GM23248 (cell line): ENCODE measurements around the gene HNF1A. TPM values are rescaled to one million over a fixed set of nuclear protein-coding genes. Genes with fewer than 3 reads are reported as not detected.

Experiments used
- DNase-seq: peaks from one replicate; pipeline ENCODE4 v3.0.0-alpha.2; 2015
- H2AFZ ChIP-seq: fragments of 200-600 bp; sonication (generic); 2 replicates; pipeline ENCODE4 v1.6.1; 2016; ENCODE audit warnings: antibody characterized with exemption
- H3F3A ChIP-seq: fragments of 200-600 bp; sonication (generic); 2 replicates; pipeline ENCODE4 v1.6.1; 2016; ENCODE audit warnings: mild to moderate bottlenecking, antibody characterized with exemption, mixed run types; ENCODE audit not compliant: insufficient read depth
- H3K27ac ChIP-seq: fragments of 200-600 bp; sonication (generic); 2 replicates; pipeline ENCODE4 v1.5.1; 2016; ENCODE audit warnings: mild to moderate bottlenecking
- H3K27me3 ChIP-seq: fragments of 200-600 bp; sonication (generic); replicated peaks from 2 replicates; pipeline ENCODE4 v1.6.1; 2016; ENCODE audit warnings: mild to moderate bottlenecking; ENCODE audit not compliant: insufficient read depth
- H3K36me3 ChIP-seq: fragments of 200-600 bp; sonication (generic); 2 replicates; pipeline ENCODE4 v1.6.1; 2016; ENCODE audit warnings: low read depth, mild to moderate bottlenecking
- H3K4me1 ChIP-seq: fragments of 200-600 bp; sonication (generic); 2 replicates; pipeline ENCODE4 v1.6.1; 2016; ENCODE audit warnings: mild to moderate bottlenecking; ENCODE audit not compliant: insufficient read depth
- H3K4me2 ChIP-seq: fragments of 200-600 bp; sonication (generic); one replicate; pipeline ENCODE4 v1.6.1; 2016; ENCODE audit warnings: mild to moderate bottlenecking; ENCODE audit not compliant: unreplicated experiment
- H3K4me3 ChIP-seq: fragments of 200-600 bp; sonication (generic); 2 replicates; pipeline ENCODE4 v1.5.1; 2016; ENCODE audit warnings: mild to moderate bottlenecking
- H3K79me2 ChIP-seq: fragments of 200-600 bp; sonication (generic); 2 replicates; pipeline ENCODE4 v1.6.1; 2016; ENCODE audit warnings: mild to moderate bottlenecking; ENCODE audit not compliant: insufficient read depth
- H3K9ac ChIP-seq: fragments of 200-600 bp; sonication (generic); 2 replicates; pipeline ENCODE4 v1.6.1; 2016; ENCODE audit warnings: mild to moderate bottlenecking
- H3K9me2 ChIP-seq: fragments of 200-600 bp; sonication (generic); 2 replicates; pipeline ENCODE4 v1.6.1; 2016; ENCODE audit warnings: mixed run types, mild to moderate bottlenecking, moderate library complexity; ENCODE audit not compliant: insufficient read depth
- H3K9me3 ChIP-seq: fragments of 200-600 bp; sonication (generic); one replicate; pipeline ENCODE4 v1.6.1; 2017; ENCODE audit warnings: low read depth
- H4K20me1 ChIP-seq: fragments of 200-600 bp; sonication (generic); 2 replicates; pipeline ENCODE4 v1.6.0; 2016; ENCODE audit not compliant: insufficient read depth
- EZH2 ChIP-seq: fragments of 200-600 bp; sonication (generic); IDR thresholded peaks from 2 replicates; pipeline ENCODE4 v1.6.1; 2018; ENCODE audit warnings: antibody characterized with exemption, mild to moderate bottlenecking; ENCODE audit not compliant: insufficient read depth, poor library complexity, severe bottlenecking
- EZH2phosphoT487 ChIP-seq: fragments of 200-600 bp; sonication (generic); IDR thresholded peaks from 2 replicates; pipeline ENCODE4 v1.6.1; 2018; ENCODE audit warnings: antibody characterized with exemption, moderate library complexity, mild to moderate bottlenecking, low read depth; ENCODE audit not compliant: insufficient read depth
- WGBS, 2 experiments: methylation state at CpG; one replicate each; pipeline ENCODE4 v1.1.6; 2015 to 2017; ENCODE audit warnings: low lambda C conversion rate in 2 of 2, low coverage in 1 of 2; ENCODE audit errors: missing lambda C conversion rate in 2 of 2; 5-methylcytosine and 5-hydroxymethylcytosine counted together
- in situ Hi-C: fragments of 300-500 bp; cut with MboI; formaldehyde crosslinking; loops from 2 replicates; pipeline ENCODE4 v1.15.0; 2020
- polyA plus RNA-seq: library from polyadenylated mRNA; unstranded; fragments of >200 nt; fragmentation: Nextera tagmentation; extraction: Ambion mirVana; gene quantifications from 2 replicates; pipeline ENCODE4 v1.2.1, GENCODE V29; 2016
- total RNA-seq: library from RNA; depleted of rRNA; stranded (reverse); fragments of >200 nt; shearing (Covaris generic); gene quantifications from 2 replicates; pipeline ENCODE4 v1.2.3, GENCODE V29; 2014

HNF1A gene
- total and polyA plus RNA-seq, 2 experiments from 2014 or later, result not detected

DNA sequence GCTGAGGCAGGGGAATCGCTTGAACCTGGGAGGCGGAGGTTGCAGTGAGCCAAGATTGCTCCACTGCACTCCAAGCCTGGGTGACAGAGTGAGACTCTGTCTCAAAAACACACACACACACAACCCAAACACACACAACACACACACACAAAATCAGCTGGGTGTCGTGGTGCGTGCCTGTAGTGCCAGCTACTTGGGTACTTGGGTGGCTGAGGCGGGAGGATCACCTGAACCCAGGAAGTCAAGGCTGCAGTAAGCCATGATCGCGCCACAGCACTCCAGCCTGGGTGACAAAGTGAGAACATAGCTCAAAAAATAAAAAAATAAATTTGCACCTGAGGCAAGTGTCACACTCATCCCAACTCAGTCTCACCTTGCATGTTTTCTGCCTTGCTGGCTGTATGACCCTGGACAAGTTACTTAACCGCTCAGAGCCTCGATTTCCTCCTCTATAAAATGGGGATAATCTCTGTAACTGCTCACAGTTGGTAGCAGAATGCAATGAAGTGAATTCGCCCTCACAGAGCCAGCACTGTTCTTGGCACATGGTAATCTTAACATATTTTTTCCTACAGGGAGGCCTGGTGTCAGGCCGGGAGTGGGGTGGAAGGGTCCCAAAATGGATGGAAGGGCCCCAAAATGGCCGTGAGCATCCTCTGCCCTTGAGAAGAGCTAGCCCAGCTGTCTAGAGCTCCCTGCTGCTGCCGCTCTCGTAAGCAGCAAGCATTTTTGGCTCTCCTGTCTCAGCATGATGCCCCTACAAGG lies 630 bp upstream of the HNF1A start:
- no peaks in the 10 kb centered on the region for H3K36me3 ChIP-seq
- H3K4me3 ChIP-seq, result no peak overlapping the region
- H3K4me1 ChIP-seq, result no peaks in the 10 kb centered on the region
- TF ChIP-seq EZH2phosphoT487 (no peak), EZH2 (no peak)
- WGBS, 2 experiments, result 75 to 78% methylated on average over 12 to 14 of the region's 14 CpGs
- H4K20me1 ChIP-seq, result no peaks in the 10 kb centered on the region
- in situ Hi-C loops, result loop anchor here (10.0 kb wide), 1 partner anchor 393 kb away; the partner anchor contains the start of gene POP5
- H3K9me2 ChIP-seq, result no peaks in the 10 kb centered on the region
- no peak overlapping the region for H2AFZ ChIP-seq
- no peak for DNase-seq
- H3K9me3 ChIP-seq, result no peaks in the 10 kb centered on the region
- no peaks in the 10 kb centered on the region for H3F3A ChIP-seq
- H3K9ac ChIP-seq, result no peak overlapping the region
- H3K79me2 ChIP-seq, result no peaks in the 10 kb centered on the region
- H3K4me2 ChIP-seq, result no peak overlapping the region
- no peak overlapping the region for H3K27ac ChIP-seq
- H3K27me3 ChIP-seq, result no peaks in the 10 kb centered on the region

- Histone ChIP-seq H3K36me3 (no peaks in the 10 kb centered on the region), H3K9me3 (no peaks in the 10 kb centered on the region), H4K20me1 (no peaks in the 10 kb centered on the region), H3K27ac (no peak overlapping the region), H3K27me3 (no peaks in the 10 kb centered on the region), H3K79me2 (no peaks in the 10 kb centered on the region), H3K4me2 (no peak overlapping the region), H2AFZ (no peak overlapping the region), H3K4me3 (no peak overlapping the region), H3K9ac (no peak overlapping the region), H3K4me1 (no peaks in the 10 kb centered on the region), H3F3A (no peaks in the 10 kb centered on the region), H3K9me2 (no peaks in the 10 kb centered on the region)
- in situ Hi-C loops, result loop anchor here (10.0 kb wide), 1 partner anchor 395 kb away; the partner anchor contains the start of gene POP5
- no peak for DNase-seq
- no peak for TF ChIP-seq EZH2
- no peak for TF ChIP-seq EZH2phosphoT487
- 62 to 68% methylated on average over 10 of the region's 10 CpGs for WGBS, 2 experiments
These were observed 998 bp downstream of the HNF1A start for GRCh38 chr12:120979220-120979861.

DNA sequence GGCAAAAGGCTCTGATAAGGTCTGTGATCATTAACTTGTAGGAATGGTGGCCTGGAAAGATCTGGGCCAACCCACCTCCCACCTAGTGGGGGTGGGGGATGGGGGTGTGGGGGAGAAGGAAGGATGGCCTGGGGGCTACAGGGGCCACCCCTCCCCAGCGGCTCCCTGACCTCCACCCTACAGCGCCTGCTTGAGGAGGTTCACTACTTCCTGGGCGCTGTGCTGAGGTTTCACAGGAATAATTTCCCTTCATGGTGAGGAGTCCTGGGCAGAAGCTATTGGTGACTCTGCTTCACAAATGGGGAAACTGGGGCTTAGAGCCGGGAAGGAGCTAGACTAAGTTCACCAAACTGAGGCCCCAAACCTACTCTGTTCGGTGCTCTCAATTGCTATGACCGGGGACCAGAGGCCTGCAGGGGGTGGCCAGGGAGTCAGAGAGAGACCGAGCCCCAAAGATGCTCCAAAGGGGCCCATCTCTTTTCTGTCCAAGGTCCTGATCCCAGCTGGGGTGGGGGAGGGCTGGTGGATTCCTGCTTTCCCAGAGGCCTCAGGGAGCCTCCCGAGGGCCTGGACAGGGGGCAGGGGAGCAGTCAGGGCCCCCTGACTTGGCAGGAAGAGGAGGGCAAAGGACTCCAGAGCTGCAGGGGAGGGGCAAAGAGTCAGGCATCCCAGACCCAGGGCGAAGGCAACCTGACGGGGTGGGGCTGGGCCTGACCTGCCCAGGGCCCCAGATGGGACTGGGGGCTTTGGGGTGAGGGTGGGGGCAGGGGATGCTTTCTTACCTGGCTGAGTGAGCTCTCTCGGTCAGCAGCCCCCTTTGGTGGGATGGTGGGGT lies 1.7 kb downstream of the HNF1A start:
- Histone ChIP-seq H3K27ac (no peak overlapping the region), H3K9ac (no peak overlapping the region), H3K27me3 (no peaks in the 10 kb centered on the region), H3K9me2 (no peaks in the 10 kb centered on the region), H3F3A (no peaks in the 10 kb centered on the region), H3K4me1 (no peaks in the 10 kb centered on the region), H3K9me3 (no peaks in the 10 kb centered on the region), H3K4me3 (no peak overlapping the region), H3K4me2 (no peak overlapping the region), H3K79me2 (no peaks in the 10 kb centered on the region), H2AFZ (no peak overlapping the region), H4K20me1 (no peaks in the 10 kb centered on the region), H3K36me3 (no peaks in the 10 kb centered on the region)
- TF ChIP-seq EZH2 (no peak), EZH2phosphoT487 (no peak)
- 44 to 45% methylated on average over 8 to 11 of the region's 11 CpGs for WGBS, 2 experiments
- in situ Hi-C loops, result loop anchor here (10.0 kb wide), 1 partner anchor 395 kb away; the partner anchor contains the start of gene POP5
- DNase-seq, result no peak

- no peak overlapping the region for H3K4me2 ChIP-seq
- 56 to 58% methylated on average over 13 of the region's 13 CpGs for WGBS, 2 experiments
- no peaks in the 10 kb centered on the region for H3K27me3 ChIP-seq
- H3K9me3 ChIP-seq, result no peaks in the 10 kb centered on the region
- H3F3A ChIP-seq, result no peaks in the 10 kb centered on the region
- H3K36me3 ChIP-seq, result no peaks in the 10 kb centered on the region
- no peak overlapping the region for H3K4me3 ChIP-seq
- DNase-seq, result no peak
- in situ Hi-C loops, result no loop called here
- no peaks in the 10 kb centered on the region for H4K20me1 ChIP-seq
- H3K79me2 ChIP-seq, result no peaks in the 10 kb centered on the region
- H3K9me2 ChIP-seq, result no peaks in the 10 kb centered on the region
- no peaks in the 10 kb centered on the region for H3K4me1 ChIP-seq
- no peak for TF ChIP-seq EZH2
- no peak for TF ChIP-seq EZH2phosphoT487
- H3K27ac ChIP-seq, result no peak overlapping the region
- no peak overlapping the region for H2AFZ ChIP-seq
- H3K9ac ChIP-seq, result no peak overlapping the region
These were observed 2.5 kb downstream of the HNF1A start for GRCh38 chr12:120980800-120981368.
